Spleen (tissue), 11 donors: ENCODE results near the gene ATXN1. TPM values are rescaled to one million over a fixed set of nuclear protein-coding genes. Genes with fewer than 3 reads are reported as not detected.

Experiments used
- DNase-seq: peaks from one replicate; pipeline ENCODE4 v3.0.0-alpha.2; 2020
- H3K27ac ChIP-seq, 8 donors: fragments of 200-600 bp; sonication (generic) in 7 of 8; 1 replicate in 4 of 8; 2 replicates in 4 of 8; pipeline versions ENCODE4 v1.5.0 to v1.8.0; 2016 to 2021; ENCODE audit warnings: inconsistent platforms in 4 of 8, mild to moderate bottlenecking in 4 of 8, moderate library complexity in 1 of 8
- H3K27me3 ChIP-seq, 7 donors: fragments of 200-600 bp; sonication (generic) in 6 of 7; replicated peaks in 1 of 7; 1 replicate in 4 of 7; 2 replicates in 3 of 7; pipeline versions ENCODE4 v1.5.0 to v1.8.0; 2016 to 2021; ENCODE audit warnings: inconsistent platforms in 3 of 7, mild to moderate bottlenecking in 1 of 7
- H3K36me3 ChIP-seq, 6 donors: fragments of 200-600 bp; sonication (generic) in 5 of 6; 1 replicate in 4 of 6; 2 replicates in 2 of 6; pipeline versions ENCODE4 v1.5.0 to v1.8.0; 2016 to 2021; ENCODE audit warnings: inconsistent platforms in 2 of 6
- H3K4me1 ChIP-seq, 6 donors: fragments of 200-600 bp; sonication (generic) in 5 of 6; 1 replicate in 3 of 6; 2 replicates in 3 of 6; pipeline versions ENCODE4 v1.5.0 to v1.8.0; 2016 to 2021; ENCODE audit warnings: inconsistent platforms in 3 of 6
- H3K4me3 ChIP-seq, 8 donors: fragments of 200-600 bp; sonication (generic) in 7 of 8; 1 replicate in 4 of 8; 2 replicates in 4 of 8; pipeline versions ENCODE4 v1.5.0 to v1.8.0; 2016 to 2021; ENCODE audit warnings: inconsistent platforms in 4 of 8, mild to moderate bottlenecking in 4 of 8, moderate library complexity in 2 of 8
- H3K9me3 ChIP-seq, 8 donors: fragments of 200-600 bp; sonication (generic) in 7 of 8; 1 replicate in 4 of 8; 2 replicates in 4 of 8; pipeline versions ENCODE4 v1.5.0 to v1.8.0; 2016 to 2021; ENCODE audit warnings: inconsistent platforms in 4 of 8
- CTCF ChIP-seq, 11 experiments: fragments of 200-600 bp in 7 of 11; fragments of 450-650 bp in 4 of 11; sonication (generic) in 4 of 11; IDR thresholded peaks in 8 of 11; conservative IDR thresholded peaks in 3 of 11; 1 replicate in 7 of 11; 2 replicates in 4 of 11; pipeline versions ENCODE4 v1.4.0 to v1.8.0; 2016 to 2021; ENCODE audit warnings: antibody characterized with exemption in 11 of 11, inconsistent platforms in 4 of 11, mild to moderate bottlenecking in 1 of 11
- POLR2A ChIP-seq, 3 donors: fragments of 450-650 bp; IDR thresholded peaks; one replicate each; pipeline ENCODE4 v1.5.1; 2017; ENCODE audit warnings: antibody characterized with exemption in 3 of 3, mild to moderate bottlenecking in 1 of 3
- POLR2AphosphoS5 ChIP-seq, 3 donors: sonication (generic); formaldehyde crosslinking; IDR thresholded peaks; one replicate each; pipeline ENCODE4 v1.5.1; 2017; ENCODE audit warnings: antibody characterized with exemption in 3 of 3
- WGBS, 5 donors: extraction: QIAGEN DNeasy Blood & Tissue Kit in 3 of 5; methylation state at CpG; one replicate each; pipeline versions ENCODE4 v1.1.5 to v1.1.7; 2013 to 2018; 5-methylcytosine and 5-hydroxymethylcytosine counted together
- intact Hi-C: fragments of 100-400 bp; cut with DNase I; formaldehyde crosslinking; loops from one replicate; pipeline ENCODE4 v1.15.0; 2023; ENCODE audit warnings: low total_unique reads
- polyA plus RNA-seq, 3 donors: library from polyadenylated mRNA; stranded (reverse); fragments of 200-250 nt; gene quantifications; one replicate each; pipeline ENCODE4 v1.2.1, GENCODE V29; 2013
- total RNA-seq, 7 donors: library from RNA; depleted of rRNA in 3 of 7; stranded (reverse); fragments of >200 nt in 3 of 7; fragmentation: NEBNext Ultra II Directional in 4 of 7; extraction: Animal tissue kit (Norgen Biotek cat#: 25700) in 4 of 7; gene quantifications; one replicate each; pipeline versions ENCODE4 v1.1.0 to v1.2.1, GENCODE V29; 2016 to 2021
- donor health status: healthy with polysubstance abuse.
- donor health status: DM: no; HTN: no; CAD: no; lungs with moderate emphysema.
- donor health status: DM: no; HTN: no; CAD: no.
- donor health status: Bipolar disorder and iron deficiency.
- donor health status: healthy.
- donor health status: DM: no; HTN: no; CAD: no.
- donor health status: DM: yes; HTN: yes; CAD: no.

Gene ATXN1
- total and polyA plus RNA-seq, 10 donors = 3.5 to 123 (median 73.9) TPM

GRCh38 chr6:16754876-16755275 is 6.4 kb downstream of the ATXN1 start:
- no peak for DNase-seq
- TF ChIP-seq CTCF (IDR thresholded peaks at IDR 0.05 in 8 of 11, conservative IDR thresholded peaks at IDR 0.05 in 3 of 11) (no peak), POLR2A (IDR thresholded peaks at IDR 0.05) (no peak), POLR2AphosphoS5 (IDR thresholded peaks at IDR 0.05) (no peak)
- Histone ChIP-seq H3K4me1 (peaks cover 16 to 95% (median 69%) of the 10 kb centered on the region in 6 donors), H3K9me3 (no peaks in the 10 kb centered on the region), H3K36me3 (peaks cover 0 to 22% (median under 1%) of the 10 kb centered on the region in 6 donors), H3K27ac (no peak overlapping the region), H3K27me3 (no peaks in the 10 kb centered on the region), H3K4me3 (no peak overlapping the region)
- intact Hi-C loops = no loop called here

GRCh38 chr6:16754274-16754673 is 7.0 kb downstream of the ATXN1 start:
- TF ChIP-seq POLR2AphosphoS5 (IDR thresholded peaks at IDR 0.05) = no peak
- TF ChIP-seq CTCF (IDR thresholded peaks at IDR 0.05 in 8 of 11, conservative IDR thresholded peaks at IDR 0.05 in 3 of 11) = no peak
- no peak for TF ChIP-seq POLR2A (IDR thresholded peaks at IDR 0.05)
- WGBS, 5 donors = 87 to 94% (median 90%) methylated on average over 3 of the region's 3 CpGs
- intact Hi-C loops = no loop called here
- peaks cover 0 to 28% (median 3%) of the 10 kb centered on the region in 6 donors for H3K36me3 ChIP-seq
- H3K4me3 ChIP-seq = no peak overlapping the region
- H3K4me1 ChIP-seq = peaks cover 16 to 99% (median 73%) of the 10 kb centered on the region in 6 donors
- H3K9me3 ChIP-seq = no peaks in the 10 kb centered on the region
- H3K27me3 ChIP-seq = no peaks in the 10 kb centered on the region
- H3K27ac ChIP-seq = no peak overlapping the region
- DNase-seq = no peak

GRCh38 chr6:16753341-16753740 is 7.9 kb downstream of the ATXN1 start:
- peak overlapping the region in 2 of 8 donors; percentile 67 to 79 for H3K27ac ChIP-seq
- no peak for DNase-seq
- H3K27me3 ChIP-seq = no peaks in the 10 kb centered on the region
- no peak overlapping the region for H3K4me3 ChIP-seq
- H3K36me3 ChIP-seq = peaks cover 0 to 29% (median 3%) of the 10 kb centered on the region in 6 donors
- 83 to 94% (median 90%) methylated on average over 4 of the region's 4 CpGs for whole genome bisulfite sequencing, 5 donors
- H3K4me1 ChIP-seq = peaks cover 7 to 99% (median 70%) of the 10 kb centered on the region in 6 donors
- TF ChIP-seq POLR2AphosphoS5 (IDR thresholded peaks at IDR 0.05) (no peak), POLR2A (IDR thresholded peaks at IDR 0.05) (no peak), CTCF (IDR thresholded peaks at IDR 0.05 in 8 of 11, conservative IDR thresholded peaks at IDR 0.05 in 3 of 11) (no peak)
- intact Hi-C loops = no loop called here
- H3K9me3 ChIP-seq = no peaks in the 10 kb centered on the region

GRCh38 chr6:16752206-16752866 is 8.9 kb downstream of the ATXN1 start:
- peaks cover 4 to 99% (median 67%) of the 10 kb centered on the region in 6 donors for H3K4me1 ChIP-seq
- 64 to 78% (median 70%) methylated on average over 4 of the region's 4 CpGs for WGBS, 5 donors

More at GRCh38 chr6:16752206-16752866, 8.9 kb downstream of the ATXN1 start:
- DNase-seq = no peak
- Histone ChIP-seq H3K9me3 (no peaks in the 10 kb centered on the region), H3K27ac (peak overlapping the region in 6 of 8 donors; percentile 26 to 79 (median 49)), H3K36me3 (peaks cover 0 to 39% (median 3%) of the 10 kb centered on the region in 6 donors), H3K4me3 (no peak overlapping the region), H3K27me3 (no peaks in the 10 kb centered on the region)
- intact Hi-C loops = no loop called here
- peak in 1 of 3 donors; percentile 32 for TF ChIP-seq POLR2AphosphoS5 (IDR thresholded peaks at IDR 0.05)
- TF ChIP-seq CTCF (IDR thresholded peaks at IDR 0.05 in 8 of 11, conservative IDR thresholded peaks at IDR 0.05 in 3 of 11) = no peak
